ENCODE results near the gene KLF4.

The KLF4 gene

DNA sequence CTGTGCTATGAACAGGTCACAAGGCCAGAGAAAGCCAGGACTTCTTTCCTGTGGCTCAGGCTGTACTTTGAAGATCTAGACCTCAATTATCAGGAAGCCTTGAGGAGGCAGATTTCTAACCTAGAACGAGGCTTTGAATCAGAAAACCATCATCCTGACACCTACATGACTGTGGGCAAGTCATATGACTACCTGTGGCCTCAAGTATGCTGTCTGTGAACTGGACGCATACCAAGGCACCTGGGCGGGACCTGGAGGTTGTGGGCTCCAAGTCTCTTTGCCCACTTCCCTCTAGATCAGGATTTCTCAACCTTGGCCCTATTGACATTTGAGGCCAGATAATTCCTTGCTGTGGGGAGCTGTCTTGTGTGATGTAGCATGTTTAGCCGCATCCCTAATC, 42.5 kb downstream of the KLF4 start:
- no peak for DNase-seq

DNA sequence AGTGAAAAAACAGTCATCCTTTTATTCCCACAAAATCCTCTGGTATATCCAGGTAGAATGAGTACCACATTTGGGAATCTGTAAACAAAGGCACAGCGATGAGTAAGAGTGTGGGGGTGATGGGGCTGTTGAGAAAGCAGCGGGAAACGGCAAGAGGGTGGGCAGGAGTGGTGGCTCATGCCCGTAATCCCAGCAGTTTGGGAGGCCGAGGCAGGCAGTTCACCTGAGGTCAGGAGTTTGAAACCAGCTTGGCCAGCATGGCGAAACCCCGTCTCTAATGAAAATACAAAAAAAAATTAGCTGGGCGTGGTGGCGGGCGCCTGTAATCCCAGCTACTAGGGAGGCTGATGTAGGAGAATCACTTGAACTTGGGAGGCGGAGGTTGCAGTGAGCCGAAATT, 43.1 kb downstream of the KLF4 start:
- no peak for DNase-seq

DNA sequence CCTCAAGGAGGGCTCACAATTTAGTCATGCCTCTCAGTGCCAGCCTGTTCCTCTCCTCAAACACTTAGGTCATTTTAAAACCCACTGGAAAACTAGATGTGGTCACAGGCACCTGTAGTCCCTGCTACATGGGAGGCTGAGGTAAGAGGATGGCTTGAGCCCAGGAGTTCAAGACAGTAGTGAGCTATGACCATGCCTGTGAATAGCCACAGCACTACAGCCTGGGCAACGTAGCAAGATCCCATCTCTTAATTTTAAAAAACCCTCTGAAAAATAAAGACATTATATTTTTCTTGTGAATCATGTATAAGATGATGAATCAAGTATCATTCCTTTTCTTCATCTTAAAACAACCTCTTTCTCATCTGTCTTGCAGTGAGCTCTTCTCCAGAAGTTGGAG, 45.8 kb downstream of the KLF4 start:
- DNase-seq: no peak

DNA sequence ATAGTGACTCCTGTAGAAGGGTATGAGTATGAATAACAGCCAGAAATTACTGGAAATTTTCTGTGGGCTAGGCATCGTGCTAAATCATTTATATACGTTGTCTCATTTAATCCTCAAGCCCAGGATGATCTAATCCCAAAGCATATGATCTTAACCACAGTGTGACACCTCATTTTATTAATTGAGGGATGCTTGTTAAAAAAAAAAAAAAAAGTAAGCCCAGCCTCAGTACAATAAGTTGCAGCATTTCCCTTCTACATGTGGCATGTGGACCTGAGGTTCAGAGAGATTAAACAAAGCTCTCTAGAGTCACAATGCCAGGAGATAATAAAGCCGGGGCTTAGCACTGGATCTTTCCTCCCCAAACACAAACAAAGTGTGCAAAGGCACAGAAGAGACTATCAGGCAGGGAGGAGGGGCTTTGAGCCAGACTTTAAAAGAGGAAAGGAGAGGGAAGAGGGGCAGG, 49.5 kb downstream of the KLF4 start:
- DNase-seq: no peak

DNA sequence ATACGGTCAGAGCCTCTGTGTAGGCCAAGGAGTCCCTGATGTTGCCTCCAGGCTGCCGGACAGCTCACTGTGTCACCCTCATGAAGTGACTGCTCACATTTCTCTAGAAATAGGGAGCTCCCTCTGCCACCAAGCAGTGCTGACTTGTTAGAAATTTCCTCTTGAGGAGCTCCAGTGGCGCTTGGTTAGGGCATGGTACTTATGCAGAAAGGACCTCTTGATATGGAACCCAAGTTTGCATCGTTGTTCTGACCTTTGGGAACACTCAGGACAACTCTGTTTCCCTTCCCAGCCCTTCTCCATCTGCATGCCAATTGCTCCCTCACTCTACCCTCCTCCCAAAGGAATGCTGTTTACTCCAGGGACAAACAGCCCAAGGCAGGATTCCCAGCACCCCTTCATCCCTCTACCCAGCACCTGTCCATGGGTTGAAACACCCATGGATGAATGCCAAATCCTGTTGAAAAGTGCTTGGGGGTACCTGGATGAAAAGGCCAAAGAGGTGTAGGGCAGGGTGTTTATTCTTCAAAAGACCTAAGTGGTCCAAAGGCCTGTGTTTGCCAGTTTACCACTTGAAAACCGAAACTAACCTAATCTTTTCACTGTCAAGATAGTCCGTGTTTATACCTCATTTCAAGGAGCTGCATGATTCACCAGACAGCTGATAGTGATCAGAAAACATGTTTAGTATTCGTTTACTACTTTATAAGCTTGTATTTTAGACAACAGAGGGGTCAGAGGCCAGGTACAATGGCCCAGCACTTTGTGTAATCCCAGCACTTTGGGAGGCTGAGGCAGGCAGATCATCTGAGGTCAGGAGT, 51.1 kb downstream of the KLF4 start:
- DNase-seq: no peak

DNA sequence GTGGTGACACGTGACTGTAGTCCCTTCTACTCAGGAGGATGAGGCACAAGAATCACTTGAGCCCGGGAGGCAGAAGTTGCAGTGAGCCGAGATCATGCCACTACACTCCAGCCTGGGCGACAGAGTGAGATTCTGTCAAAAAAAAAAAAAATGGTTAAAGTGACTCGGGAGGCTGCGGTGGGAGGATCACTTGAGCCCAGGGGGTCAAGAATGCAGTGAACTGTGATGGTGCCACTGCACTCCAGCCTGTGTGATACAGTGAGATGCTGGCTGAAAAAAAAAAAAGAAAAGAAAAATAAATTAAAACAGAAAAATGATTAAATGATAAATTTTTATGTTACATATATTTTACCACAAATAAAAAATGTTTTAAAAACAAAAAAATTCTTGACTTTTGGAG, 51.9 kb downstream of the KLF4 start:
- DNase-seq: no peak

DNA sequence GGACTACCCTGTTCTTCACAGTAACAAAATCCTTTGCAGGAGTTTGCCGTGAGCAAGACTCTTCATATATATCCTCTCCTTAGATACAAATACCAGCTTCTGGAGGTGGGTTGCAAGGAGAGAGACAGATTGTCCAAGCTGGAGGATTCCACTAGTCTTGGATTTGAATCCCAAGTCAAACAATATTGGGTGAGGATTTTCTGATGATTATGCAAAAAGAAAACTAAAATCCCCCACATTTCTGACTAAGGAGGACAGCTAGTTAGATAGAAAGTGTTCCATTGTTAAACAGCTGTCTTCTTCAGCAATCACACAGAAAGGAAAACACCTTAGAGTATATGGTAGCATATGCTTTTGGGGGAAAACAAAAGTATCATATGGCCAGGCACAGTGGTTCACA, 54.2 kb downstream of the KLF4 start:
- no peak for DNase-seq

All from NCI-H1694 (cell line).